Measurements from ENCODE around the gene GFER.
"Not testable (repeated sequence)": the region's sequence is repeated elsewhere in the genome, so short reads cannot be mapped to it uniquely, and the experiment has no call there.

GFER gene

GRCh38 chr16:2009164-2009711, 25.2 kb downstream of the GFER start:
- no peak overlapping the region for H3K23ac ChIP-seq (ENCODE audit: low read length)

GRCh38 chr16:2009791-2010510, 26.0 kb downstream of the GFER start, which contains the start of gene ZNF598:
Gene ZNF598 (minus strand): TSS chr16:2009821.
- H3K14ac ChIP-seq (ENCODE audit: low read length): peak within 1 kb of the TSS; percentile 88
- peaks cover 13% of the 10 kb centered on the region for H3K79me2 ChIP-seq (ENCODE audit: control insufficient read depth, insufficient read depth, low read length, poor library complexity)
- H3K4me3 ChIP-seq (ENCODE audit: low read depth, low read length): peak within 1 kb of the TSS; percentile 96
- H4K12ac ChIP-seq (ENCODE audit: low read depth, low read length): peak within 1 kb of the TSS; percentile 90
- no peaks in the 10 kb centered on the region for H3K27me3 ChIP-seq (ENCODE audit: insufficient read depth, low read length)
- H3K9me3 ChIP-seq (ENCODE audit: insufficient read depth, low read depth, low read length): peaks cover 1% of the 10 kb centered on the region
- peaks cover 7% of the 10 kb centered on the region for H3K79me1 ChIP-seq (ENCODE audit: low read length)
- H2AK5ac ChIP-seq (ENCODE audit: low read length): peak within 1 kb of the TSS; percentile 88
- peak within 1 kb of the TSS; percentile 85 for H3K4me2 ChIP-seq (ENCODE audit: low read length)
- peaks cover 8 to 21% of the 10 kb centered on the region in 2 experiments for H3K4me1 ChIP-seq (ENCODE audit: control insufficient read depth in 1 of 2, insufficient read depth in 2 of 2, low read length in 2 of 2)
- H2BK12ac ChIP-seq (ENCODE audit: low read length): no peak within 1 kb of the TSS
- peak within 1 kb of the TSS; percentile 89 for H4K8ac ChIP-seq (ENCODE audit: low read depth, low read length)
- peaks cover 6 to 9% of the 10 kb centered on the region in 2 experiments for H3K36me3 ChIP-seq (ENCODE audit: control insufficient read depth in 1 of 2, insufficient read depth in 2 of 2, low read length in 2 of 2)
- H4K91ac ChIP-seq (ENCODE audit: low read depth, low read length): peak within 1 kb of the TSS; percentile 87
- H3K9ac ChIP-seq (ENCODE audit: low read length): peak within 1 kb of the TSS; percentile 99
- peak within 1 kb of the TSS; percentile 52 for H2BK120ac ChIP-seq (ENCODE audit: insufficient read depth, low read length, poor library complexity)
- peak within 1 kb of the TSS; percentile 40 for H3K27ac ChIP-seq (ENCODE audit: low read depth, low read length)
- H3K18ac ChIP-seq (ENCODE audit: low read length): peak within 1 kb of the TSS; percentile 81
- H3K23ac ChIP-seq (ENCODE audit: low read length): no peak within 1 kb of the TSS
- H2AFZ ChIP-seq (ENCODE audit: insufficient read depth, low read length, poor library complexity): peak within 1 kb of the TSS; percentile 50
- peak within 1 kb of the TSS; percentile 62 for H2BK5ac ChIP-seq (ENCODE audit: low read depth, low read length, poor library complexity)
- peak; percentile 83 to 92 for DNase-seq
- WGBS (ENCODE audit: extremely low coverage, insufficient coverage, insufficient read length): no CpG with 5 or more reads among the region's 52 CpGs
- peak within 1 kb of the TSS; percentile 68 for H3K4ac ChIP-seq (ENCODE audit: low read depth, low read length)

More at GRCh38 chr16:2009164-2009711, 25.2 kb downstream of the GFER start:
- peak overlapping the region; percentile 50 for H2AFZ ChIP-seq (ENCODE audit: insufficient read depth, low read length, poor library complexity)
- H3K9me3 ChIP-seq (ENCODE audit: insufficient read depth, low read depth, low read length): peaks cover 1% of the 10 kb centered on the region
- H3K27ac ChIP-seq (ENCODE audit: low read depth, low read length): peak overlapping the region; percentile 22
- H3K4me3 ChIP-seq (ENCODE audit: low read depth, low read length): peak overlapping the region; percentile 96
- H3K4me2 ChIP-seq (ENCODE audit: low read length): peak overlapping the region; percentile 85
- H3K79me1 ChIP-seq (ENCODE audit: low read length): peaks cover 7% of the 10 kb centered on the region
- peak overlapping the region; percentile 77 for H4K8ac ChIP-seq (ENCODE audit: low read depth, low read length)
- H2AK5ac ChIP-seq (ENCODE audit: low read length): peak overlapping the region; percentile 32
- H3K27me3 ChIP-seq (ENCODE audit: insufficient read depth, low read length): no peaks in the 10 kb centered on the region
- DNase-seq: peak in 1 of 2 donors; percentile 43
- peak overlapping the region; percentile 68 for H3K4ac ChIP-seq (ENCODE audit: low read depth, low read length)
- H2BK12ac ChIP-seq (ENCODE audit: low read length): no peak overlapping the region
- peak overlapping the region; percentile 81 for H4K91ac ChIP-seq (ENCODE audit: low read depth, low read length)
- peak overlapping the region; percentile 26 for H2BK5ac ChIP-seq (ENCODE audit: low read depth, low read length, poor library complexity)
- H3K79me2 ChIP-seq (ENCODE audit: control insufficient read depth, insufficient read depth, low read length, poor library complexity): peaks cover 13% of the 10 kb centered on the region
- H3K14ac ChIP-seq (ENCODE audit: low read length): peak overlapping the region; percentile 88
- peak overlapping the region; percentile 99 for H3K9ac ChIP-seq (ENCODE audit: low read length)
- peaks cover 9 to 23% of the 10 kb centered on the region in 2 experiments for H3K4me1 ChIP-seq (ENCODE audit: control insufficient read depth in 1 of 2, insufficient read depth in 2 of 2, low read length in 2 of 2)
- H4K12ac ChIP-seq (ENCODE audit: low read depth, low read length): peak overlapping the region; percentile 73
- peak overlapping the region; percentile 81 for H3K18ac ChIP-seq (ENCODE audit: low read length)
- H2BK120ac ChIP-seq (ENCODE audit: insufficient read depth, low read length, poor library complexity): peak overlapping the region; percentile 52
- no CpG with 5 or more reads among the region's 55 CpGs for WGBS (ENCODE audit: extremely low coverage, insufficient coverage, insufficient read length)
- peaks cover 7 to 9% of the 10 kb centered on the region in 2 experiments for H3K36me3 ChIP-seq (ENCODE audit: control insufficient read depth in 1 of 2, insufficient read depth in 2 of 2, low read length in 2 of 2)

GRCh38 chr16:2011726-2012125, 27.7 kb downstream of the GFER start:
- not testable (repeated sequence) for H4K8ac ChIP-seq (ENCODE audit: low read depth, low read length); DNase-seq; H3K14ac ChIP-seq (ENCODE audit: low read length); H3K4me2 ChIP-seq (ENCODE audit: low read length); H3K36me3 ChIP-seq (ENCODE audit: control insufficient read depth in 1 of 2, insufficient read depth in 2 of 2, low read length in 2 of 2); H2BK120ac ChIP-seq (ENCODE audit: insufficient read depth, low read length, poor library complexity); H3K4ac ChIP-seq (ENCODE audit: low read depth, low read length); H3K18ac ChIP-seq (ENCODE audit: low read length); H3K4me3 ChIP-seq (ENCODE audit: low read depth, low read length); H2AFZ ChIP-seq (ENCODE audit: insufficient read depth, low read length, poor library complexity); H3K9me3 ChIP-seq (ENCODE audit: insufficient read depth, low read depth, low read length); H4K12ac ChIP-seq (ENCODE audit: low read depth, low read length); H2AK5ac ChIP-seq (ENCODE audit: low read length); H3K23ac ChIP-seq (ENCODE audit: low read length); H3K27ac ChIP-seq (ENCODE audit: low read depth, low read length); H2BK12ac ChIP-seq (ENCODE audit: low read length); H3K9ac ChIP-seq (ENCODE audit: low read length); H3K79me1 ChIP-seq (ENCODE audit: low read length); H3K27me3 ChIP-seq (ENCODE audit: insufficient read depth, low read length); H4K91ac ChIP-seq (ENCODE audit: low read depth, low read length); H2BK5ac ChIP-seq (ENCODE audit: low read depth, low read length, poor library complexity); H3K79me2 ChIP-seq (ENCODE audit: control insufficient read depth, insufficient read depth, low read length, poor library complexity)
- H3K4me1 ChIP-seq (ENCODE audit: control insufficient read depth in 1 of 2, insufficient read depth in 2 of 2, low read length in 2 of 2): peaks cover 8 to 21% of the 10 kb centered on the region in 2 experiments
- WGBS (ENCODE audit: extremely low coverage, insufficient coverage, insufficient read length): no CpG with 5 or more reads among the region's 9 CpGs

- Histone ChIP-seq H3K79me2 (ENCODE audit: control insufficient read depth, insufficient read depth, low read length, poor library complexity) (peaks cover 7% of the 10 kb centered on the region), H3K23ac (ENCODE audit: low read length) (no peak overlapping the region), H3K36me3 (ENCODE audit: control insufficient read depth in 1 of 2, insufficient read depth in 2 of 2, low read length in 2 of 2) (no peaks in the 10 kb centered on the region), H4K91ac (ENCODE audit: low read depth, low read length) (no peak overlapping the region), H2AFZ (ENCODE audit: insufficient read depth, low read length, poor library complexity) (no peak overlapping the region), H4K12ac (ENCODE audit: low read depth, low read length) (no peak overlapping the region), H3K4me2 (ENCODE audit: low read length) (no peak overlapping the region), H3K9me3 (ENCODE audit: insufficient read depth, low read depth, low read length) (no peaks in the 10 kb centered on the region), H3K18ac (ENCODE audit: low read length) (no peak overlapping the region), H2BK5ac (ENCODE audit: low read depth, low read length, poor library complexity) (no peak overlapping the region), H4K8ac (ENCODE audit: low read depth, low read length) (no peak overlapping the region), H3K4me1 (ENCODE audit: control insufficient read depth in 1 of 2, insufficient read depth in 2 of 2, low read length in 2 of 2) (peaks cover 8 to 10% of the 10 kb centered on the region in 2 experiments), H3K27me3 (ENCODE audit: insufficient read depth, low read length) (peaks cover 2% of the 10 kb centered on the region), H3K14ac (ENCODE audit: low read length) (no peak overlapping the region), H3K9ac (ENCODE audit: low read length) (no peak overlapping the region), H3K27ac (ENCODE audit: low read depth, low read length) (no peak overlapping the region), H2AK5ac (ENCODE audit: low read length) (no peak overlapping the region), H2BK12ac (ENCODE audit: low read length) (no peak overlapping the region), H3K4ac (ENCODE audit: low read depth, low read length) (no peak overlapping the region), H3K4me3 (ENCODE audit: low read depth, low read length) (no peak overlapping the region), H2BK120ac (ENCODE audit: insufficient read depth, low read length, poor library complexity) (no peak overlapping the region), H3K79me1 (ENCODE audit: low read length) (peaks cover 7% of the 10 kb centered on the region)
- no CpG with 5 or more reads among the region's 15 CpGs for WGBS (ENCODE audit: extremely low coverage, insufficient coverage, insufficient read length)
- DNase-seq: no peak
These were observed 29.5 kb downstream of the GFER start for GRCh38 chr16:2013527-2013926.
